Sigmoid colon (tissue), 7 donors: ENCODE data around the gene CHKB. TPM values are rescaled to one million over a fixed set of nuclear protein-coding genes. Genes with fewer than 3 reads are reported as not detected.

Source experiments
- DNase-seq: peaks from one replicate; pipeline ENCODE4 v3.0.0-alpha.2; 2019
- H3K27ac ChIP-seq, 4 donors: fragments of 200-600 bp; sonication (generic); one replicate each; pipeline ENCODE4 v1.5.1; 2016 to 2019; ENCODE audit warnings: mild to moderate bottlenecking in 1 of 4
- H3K27me3 ChIP-seq, 3 donors: fragments of 200-600 bp; sonication (generic); one replicate each; pipeline ENCODE4 v1.5.1; 2019; ENCODE audit warnings: mild to moderate bottlenecking in 1 of 3
- H3K36me3 ChIP-seq, 4 donors: fragments of 200-600 bp; sonication (generic); one replicate each; pipeline ENCODE4 v1.5.1; 2016 to 2019
- H3K4me1 ChIP-seq, 4 donors: fragments of 200-600 bp; sonication (generic); one replicate each; pipeline ENCODE4 v1.5.1; 2017 to 2019
- H3K4me3 ChIP-seq, 4 donors: fragments of 200-600 bp; sonication (generic); one replicate each; pipeline ENCODE4 v1.5.1; 2017 to 2019; ENCODE audit warnings: mild to moderate bottlenecking in 2 of 4, moderate library complexity in 1 of 4
- H3K9me3 ChIP-seq, 4 donors: fragments of 200-600 bp in 3 of 4; sonication (generic) in 3 of 4; one replicate each; pipeline versions ENCODE4 v1.5.1 to v1.6.1; 2013 to 2019
- CTCF ChIP-seq, 4 experiments: fragments of 450-650 bp in 3 of 4; fragments of 200-600 bp in 1 of 4; IDR thresholded peaks; one replicate each; pipeline ENCODE4 v1.5.1; 2016 to 2019; ENCODE audit warnings: antibody characterized with exemption in 4 of 4, mild to moderate bottlenecking in 3 of 4, moderate library complexity in 2 of 4
- EP300 ChIP-seq, 4 donors: sonication (generic); formaldehyde crosslinking; IDR thresholded peaks; one replicate each; pipeline ENCODE4 v1.6.1; 2017; ENCODE audit warnings: antibody characterized with exemption in 4 of 4
- POLR2A ChIP-seq, 2 donors: fragments of 450-650 bp; IDR thresholded peaks; one replicate each; pipeline ENCODE4 v1.6.1; 2016; ENCODE audit warnings: antibody characterized with exemption in 2 of 2, mild to moderate bottlenecking in 2 of 2, moderate library complexity in 2 of 2
- POLR2AphosphoS5 ChIP-seq, 4 donors: sonication (generic); formaldehyde crosslinking; IDR thresholded peaks; one replicate each; pipeline ENCODE4 v1.6.1; 2017; ENCODE audit warnings: antibody characterized with exemption in 4 of 4
- WGBS, 2 donors: extraction: QIAGEN DNeasy Blood & Tissue Kit; methylation state at CpG; one replicate each; pipeline ENCODE4 v1.1.7; 2013; 5-methylcytosine and 5-hydroxymethylcytosine counted together
- intact Hi-C: fragments of 100-400 bp; cut with DNase I; formaldehyde crosslinking; loops from one replicate; pipeline ENCODE4 v1.15.1; 2023
- polyA plus RNA-seq, 3 donors: library from polyadenylated mRNA; stranded (reverse); fragments of 200-250 nt; gene quantifications; one replicate each; pipeline ENCODE4 v1.2.3, GENCODE V29; 2013
- total RNA-seq, 4 donors: library from RNA; depleted of rRNA; stranded (reverse); fragments of >200 nt; gene quantifications; one replicate each; pipeline ENCODE4 v1.1.0, GENCODE V29; 2016
- donor health status: healthy with polysubstance abuse.
- donor health status: Bipolar disorder and iron deficiency.
- donor health status: healthy.

The CHKB gene
- total and polyA plus RNA-seq, 7 donors, result 22.0 to 90.0 (median 37.8) TPM

- no peaks in the 10 kb centered on the region for H3K27me3 ChIP-seq
- no peak for DNase-seq
- no peaks in the 10 kb centered on the region for H3K36me3 ChIP-seq
- 85 to 95% methylated on average over 5 of the region's 5 CpGs for WGBS, 2 donors
- no peak for TF ChIP-seq POLR2A (IDR thresholded peaks at IDR 0.05)
- no peak for TF ChIP-seq POLR2AphosphoS5 (IDR thresholded peaks at IDR 0.05)
- no peak for TF ChIP-seq EP300 (IDR thresholded peaks at IDR 0.05)
- TF ChIP-seq CTCF (IDR thresholded peaks at IDR 0.05), result no peak
- no peaks in the 10 kb centered on the region for H3K9me3 ChIP-seq
- no peak overlapping the region for H3K27ac ChIP-seq
- intact Hi-C loops, result no loop called here
- H3K4me3 ChIP-seq, result no peak overlapping the region
- H3K4me1 ChIP-seq, result peaks cover 0 to 16% (median 14%) of the 10 kb centered on the region in 4 donors
Observed at GRCh38 chr22:50586416-50586815, 3.8 kb upstream of the CHKB start.

GRCh38 chr22:50585781-50586180 lies 3.1 kb upstream of the CHKB start:
- Histone ChIP-seq H3K27me3 (no peaks in the 10 kb centered on the region), H3K4me3 (no peak overlapping the region), H3K36me3 (no peaks in the 10 kb centered on the region), H3K27ac (no peak overlapping the region), H3K9me3 (no peaks in the 10 kb centered on the region), H3K4me1 (peaks cover 0 to 21% (median 18%) of the 10 kb centered on the region in 4 donors)
- no peak for DNase-seq
- 89 to 94% methylated on average over 8 of the region's 8 CpGs for WGBS, 2 donors
- intact Hi-C loops, result no loop called here
- TF ChIP-seq POLR2A (IDR thresholded peaks at IDR 0.05) (no peak), EP300 (IDR thresholded peaks at IDR 0.05) (no peak), CTCF (IDR thresholded peaks at IDR 0.05) (no peak), POLR2AphosphoS5 (IDR thresholded peaks at IDR 0.05) (no peak)

GRCh38 chr22:50585238-50585637 lies 2.6 kb upstream of the CHKB start:
- no peak overlapping the region for H3K27ac ChIP-seq
- peaks cover 0 to 21% (median 18%) of the 10 kb centered on the region in 4 donors for H3K4me1 ChIP-seq
- WGBS, 2 donors, result 94% methylated on average over 3 of the region's 3 CpGs
- H3K36me3 ChIP-seq, result peaks cover 0 to 1% (median 0%) of the 10 kb centered on the region in 4 donors
- H3K9me3 ChIP-seq, result no peaks in the 10 kb centered on the region
- H3K4me3 ChIP-seq, result no peak overlapping the region
- intact Hi-C loops, result no loop called here
- H3K27me3 ChIP-seq, result no peaks in the 10 kb centered on the region
- DNase-seq, result no peak
- TF ChIP-seq EP300 (IDR thresholded peaks at IDR 0.05) (no peak), POLR2A (IDR thresholded peaks at IDR 0.05) (no peak), CTCF (IDR thresholded peaks at IDR 0.05) (no peak), POLR2AphosphoS5 (IDR thresholded peaks at IDR 0.05) (no peak)

- WGBS, 2 donors, result 94 to 96% methylated on average over 23 of the region's 23 CpGs
- DNase-seq, result no peak
- intact Hi-C loops, result loop anchor here (5.0 kb wide), 1 partner anchor 43 kb away; the partner anchor contains the start of gene ARSA
- no peaks in the 10 kb centered on the region for H3K9me3 ChIP-seq
- H3K36me3 ChIP-seq, result peaks cover 0 to 5% (median 0%) of the 10 kb centered on the region in 4 donors
- no peak overlapping the region for H3K27ac ChIP-seq
- H3K4me3 ChIP-seq, result no peak overlapping the region
- peaks cover 0 to 21% (median 18%) of the 10 kb centered on the region in 4 donors for H3K4me1 ChIP-seq
- no peak for TF ChIP-seq POLR2AphosphoS5 (IDR thresholded peaks at IDR 0.05)
- TF ChIP-seq EP300 (IDR thresholded peaks at IDR 0.05), result no peak
- TF ChIP-seq CTCF (IDR thresholded peaks at IDR 0.05), result no peak
- no peak for TF ChIP-seq POLR2A (IDR thresholded peaks at IDR 0.05)
- no peaks in the 10 kb centered on the region for H3K27me3 ChIP-seq
Observed at GRCh38 chr22:50584106-50585096, 1.8 kb upstream of the CHKB start.
